OCI-LY1 (cell line): ENCODE measurements around the gene E2F4.
A peak's percentile ranks its signal among the peaks of the same experiment; 100 is the strongest.

Experiments used
- H2AFZ ChIP-seq: fragments of 200-600 bp; sonication (generic), shearing (Covaris generic); 2 replicates; pipeline ENCODE4 v1.6.0; 2014; ENCODE audit warnings: antibody characterized with exemption, mild to moderate bottlenecking, low read length
- H3F3A ChIP-seq: fragments of 200-600 bp; sonication (generic), shearing (Covaris generic); 2 replicates; pipeline ENCODE4 v1.6.0; 2014; ENCODE audit warnings: mild to moderate bottlenecking, antibody characterized with exemption, low read length, moderate library complexity; ENCODE audit not compliant: insufficient read depth
- H3K27ac ChIP-seq: fragments of 200-600 bp; sonication (generic); 2 replicates; pipeline ENCODE4 v1.5.1; 2014; ENCODE audit warnings: low read length, mixed run types, mild to moderate bottlenecking, low read depth; ENCODE audit not compliant: poor library complexity, severe bottlenecking
- H3K27me3 ChIP-seq: fragments of 200-600 bp; sonication (generic); 2 replicates; pipeline ENCODE4 v1.6.0; 2014; ENCODE audit warnings: antibody characterized with exemption, mild to moderate bottlenecking, low read length, moderate library complexity; ENCODE audit not compliant: insufficient read depth
- H3K36me3 ChIP-seq: fragments of 200-600 bp; sonication (generic); 2 replicates; pipeline ENCODE4 v1.6.1; 2014; ENCODE audit warnings: mild to moderate bottlenecking, antibody characterized with exemption, low read length, moderate library complexity, mixed read lengths; ENCODE audit not compliant: insufficient read depth
- H3K4me1 ChIP-seq: fragments of 200-600 bp; sonication (generic); 2 replicates; pipeline ENCODE4 v1.5.1; 2014; ENCODE audit warnings: mild to moderate bottlenecking, low read length, moderate library complexity; ENCODE audit not compliant: insufficient read depth, severe bottlenecking
- H3K4me2 ChIP-seq: fragments of 200-600 bp; sonication (generic), shearing (Covaris generic); 2 replicates; pipeline ENCODE4 v1.6.1; 2014; ENCODE audit warnings: low read length
- H3K4me3 ChIP-seq: fragments of 200-600 bp; sonication (generic); 2 replicates; pipeline ENCODE4 v1.5.1; 2014; ENCODE audit warnings: low read length, low read depth, mild to moderate bottlenecking, mixed read lengths; ENCODE audit not compliant: poor library complexity, severe bottlenecking
- H3K79me2 ChIP-seq: fragments of 200-600 bp; shearing (Covaris generic); 2 replicates; pipeline ENCODE4 v1.6.1; 2016; ENCODE audit warnings: mixed run types, low read length, mixed read lengths; ENCODE audit not compliant: insufficient read depth
- H3K9ac ChIP-seq: fragments of 200-600 bp; sonication (generic), shearing (Covaris generic); 2 replicates; pipeline ENCODE4 v1.6.1; 2014; ENCODE audit warnings: mild to moderate bottlenecking, low read length, mixed read lengths
- H3K9me2 ChIP-seq: fragments of 200-600 bp; sonication (generic), shearing (Covaris generic); 2 replicates; pipeline ENCODE4 v1.6.1; 2014; ENCODE audit warnings: low read depth, mild to moderate bottlenecking, low read length, mixed read lengths
- H3K9me3 ChIP-seq: fragments of 200-600 bp; shearing (Covaris generic); 2 replicates; pipeline ENCODE4 v1.6.1; 2014; ENCODE audit warnings: low read length, mixed read lengths
- H4K20me1 ChIP-seq: fragments of 200-600 bp; sonication (generic), shearing (Covaris generic); 2 replicates; pipeline ENCODE4 v1.6.0; 2016; ENCODE audit warnings: mild to moderate bottlenecking, low read length; ENCODE audit not compliant: insufficient read depth
- CTCF ChIP-seq: fragments of 200-600 bp; sonication (generic), shearing (Covaris generic); IDR thresholded peaks from 2 replicates; pipeline ENCODE4 v1.5.1; 2017; ENCODE audit warnings: mild to moderate bottlenecking, antibody characterized with exemption, low read length, moderate library complexity, mixed read lengths
- EZH2 ChIP-seq: fragments of 200-600 bp; sonication (generic), shearing (Covaris generic); IDR thresholded peaks from 2 replicates; pipeline ENCODE4 v1.8.0; 2017; ENCODE audit warnings: borderline replicate concordance, mixed run types, mild to moderate bottlenecking, antibody characterized with exemption, low read length, moderate library complexity, mixed read lengths

E2F4 gene

GRCh38 chr16:67195676-67196075 lies 3.7 kb downstream of the E2F4 start:
- H2AFZ ChIP-seq: no peak overlapping the region
- H3K27me3 ChIP-seq: no peaks in the 10 kb centered on the region
- no peak overlapping the region for H3K9ac ChIP-seq
- no peaks in the 10 kb centered on the region for H4K20me1 ChIP-seq
- no peak for TF ChIP-seq EZH2
- TF ChIP-seq CTCF: no peak
- peaks cover 30% of the 10 kb centered on the region for H3K4me1 ChIP-seq
- no peak overlapping the region for H3K4me2 ChIP-seq
- H3K9me3 ChIP-seq: no peaks in the 10 kb centered on the region
- H3K4me3 ChIP-seq: no peak overlapping the region
- no peak overlapping the region for H3K27ac ChIP-seq
- no peaks in the 10 kb centered on the region for H3F3A ChIP-seq
- peaks cover 60% of the 10 kb centered on the region for H3K36me3 ChIP-seq
- H3K79me2 ChIP-seq: peaks cover 16% of the 10 kb centered on the region
- no peaks in the 10 kb centered on the region for H3K9me2 ChIP-seq

DNA sequence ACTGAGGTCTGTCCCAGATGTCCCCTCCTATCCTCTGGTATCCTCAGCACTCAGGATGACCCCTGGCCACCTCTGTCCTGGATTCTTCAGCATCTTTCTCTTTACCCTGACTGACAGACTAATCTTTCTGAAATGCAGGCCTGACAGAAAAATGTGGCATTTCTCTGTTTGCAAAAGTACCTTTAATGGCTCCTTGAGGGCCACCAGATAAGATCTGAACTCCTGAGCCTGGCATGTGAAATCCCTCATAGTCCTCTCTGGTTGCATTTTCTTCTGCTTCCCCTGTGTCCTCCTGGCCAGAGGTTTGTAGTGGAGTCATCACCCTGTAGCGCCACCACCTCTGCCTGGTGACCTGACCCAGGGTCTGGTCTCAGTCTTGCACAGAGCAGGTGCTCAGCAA lies 4.9 kb downstream of the E2F4 start:
- no peaks in the 10 kb centered on the region for H4K20me1 ChIP-seq
- no peaks in the 10 kb centered on the region for H3F3A ChIP-seq
- H3K9ac ChIP-seq: no peak overlapping the region
- H2AFZ ChIP-seq: no peak overlapping the region
- H3K9me2 ChIP-seq: no peaks in the 10 kb centered on the region
- H3K27me3 ChIP-seq: no peaks in the 10 kb centered on the region
- peaks cover 16% of the 10 kb centered on the region for H3K79me2 ChIP-seq
- no peak overlapping the region for H3K4me2 ChIP-seq
- peaks cover 30% of the 10 kb centered on the region for H3K4me1 ChIP-seq
- H3K9me3 ChIP-seq: no peaks in the 10 kb centered on the region
- no peak overlapping the region for H3K27ac ChIP-seq
- TF ChIP-seq EZH2 (no peak), CTCF (no peak)
- no peak overlapping the region for H3K4me3 ChIP-seq
- peaks cover 68% of the 10 kb centered on the region for H3K36me3 ChIP-seq

GRCh38 chr16:67197704-67198103 lies 5.7 kb downstream of the E2F4 start:
- no peaks in the 10 kb centered on the region for H3K27me3 ChIP-seq
- TF ChIP-seq EZH2: no peak
- TF ChIP-seq CTCF: no peak
- peak overlapping the region; percentile 45 for H3K27ac ChIP-seq
- no peak overlapping the region for H3K9ac ChIP-seq
- no peaks in the 10 kb centered on the region for H3K9me2 ChIP-seq
- H4K20me1 ChIP-seq: no peaks in the 10 kb centered on the region
- H3K79me2 ChIP-seq: peaks cover 10% of the 10 kb centered on the region
- H3K4me2 ChIP-seq: no peak overlapping the region
- H3K4me1 ChIP-seq: peaks cover 28% of the 10 kb centered on the region
- H3F3A ChIP-seq: no peaks in the 10 kb centered on the region
- H3K4me3 ChIP-seq: no peak overlapping the region
- H3K9me3 ChIP-seq: no peaks in the 10 kb centered on the region
- no peak overlapping the region for H2AFZ ChIP-seq
- peaks cover 76% of the 10 kb centered on the region for H3K36me3 ChIP-seq
